Hepatocyte (in vitro differentiated cells): ENCODE results near the gene CDK14. TPM values are rescaled to one million over a fixed set of nuclear protein-coding genes. Genes with fewer than 3 reads are reported as not detected.
A peak's percentile ranks its signal among the peaks of the same experiment; 100 is the strongest.

ENCODE experiments used
- DNase-seq: peaks from one replicate; pipeline ENCODE4 v3.0.0-alpha.2; 2016; ENCODE audit warnings: low spot score
- H2AFZ ChIP-seq: fragments of 200-600 bp; sonication (generic); 2 replicates; pipeline ENCODE4 v1.6.0; 2016; ENCODE audit warnings: antibody characterized with exemption, mild to moderate bottlenecking
- H3K27ac ChIP-seq: fragments of 200-600 bp; sonication (generic); 2 replicates; pipeline ENCODE4 v1.5.1; 2016; ENCODE audit warnings: mild to moderate bottlenecking
- H3K27me3 ChIP-seq: fragments of 200-600 bp; sonication (generic); 2 replicates; pipeline ENCODE4 v1.6.1; 2016
- H3K36me3 ChIP-seq: fragments of 200-600 bp; sonication (generic); replicated peaks from 2 replicates; pipeline ENCODE4 v1.5.1; 2016; ENCODE audit warnings: low read depth; ENCODE audit not compliant: insufficient read depth
- H3K4me1 ChIP-seq: fragments of 200-600 bp; sonication (generic); 2 replicates; pipeline ENCODE4 v1.5.1; 2016; ENCODE audit warnings: mild to moderate bottlenecking, moderate library complexity; ENCODE audit not compliant: insufficient read depth
- H3K4me2 ChIP-seq: fragments of 200-600 bp; sonication (generic); 2 replicates; pipeline ENCODE4 v1.6.0; 2016
- H3K4me3 ChIP-seq: fragments of 200-600 bp; sonication (generic); 2 replicates; pipeline ENCODE4 v1.5.1; 2016; ENCODE audit warnings: mild to moderate bottlenecking
- H3K79me2 ChIP-seq: fragments of 200-600 bp; sonication (generic); 2 replicates; pipeline ENCODE4 v1.6.0; 2017; ENCODE audit warnings: mild to moderate bottlenecking
- H3K9me2 ChIP-seq: fragments of 200-600 bp; sonication (generic); replicated peaks from 2 replicates; pipeline ENCODE4 v1.6.0; 2017; ENCODE audit warnings: mild to moderate bottlenecking; ENCODE audit not compliant: insufficient read depth
- H3K9me3 ChIP-seq: fragments of 200-600 bp; sonication (generic); 2 replicates; pipeline ENCODE4 v1.5.1; 2016; ENCODE audit warnings: low read depth, mild to moderate bottlenecking
- H4K20me1 ChIP-seq: fragments of 200-600 bp; sonication (generic); 2 replicates; pipeline ENCODE4 v1.6.0; 2016; ENCODE audit warnings: mild to moderate bottlenecking; ENCODE audit not compliant: insufficient read depth, poor library complexity, severe bottlenecking
- CTCF ChIP-seq: fragments of 200-600 bp; sonication (generic); IDR thresholded peaks from 2 replicates; pipeline ENCODE4 v1.5.1; 2016; ENCODE audit warnings: antibody characterized with exemption, mild to moderate bottlenecking; ENCODE audit not compliant: poor library complexity
- EZH2 ChIP-seq: fragments of 200-600 bp; sonication (generic); IDR thresholded peaks from 2 replicates; pipeline ENCODE4 v1.6.1; 2016; ENCODE audit warnings: antibody characterized with exemption, mild to moderate bottlenecking, borderline replicate concordance
- EZH2phosphoT487 ChIP-seq: fragments of 200-600 bp; sonication (generic); IDR thresholded peaks from one replicate; pipeline ENCODE4 v1.6.1; 2018; ENCODE audit warnings: antibody characterized with exemption, mild to moderate bottlenecking, low read depth, moderate library complexity; ENCODE audit not compliant: unreplicated experiment, severe bottlenecking
- WGBS: methylation state at CpG from one replicate; pipeline ENCODE4 v1.1.6; 2016; ENCODE audit warnings: low lambda C conversion rate; ENCODE audit errors: missing lambda C conversion rate; 5-methylcytosine and 5-hydroxymethylcytosine counted together
- polyA plus RNA-seq: library from polyadenylated mRNA; unstranded; fragments of >200 nt; fragmentation: Nextera tagmentation; extraction: Ambion mirVana; gene quantifications from 2 replicates; pipeline ENCODE4 v1.2.1, GENCODE V29; 2016
- total RNA-seq: library from RNA; depleted of rRNA; stranded (reverse); fragments of >200 nt; gene quantifications from 2 replicates; pipeline ENCODE4 v1.2.3, GENCODE V29; 2014

Gene CDK14
- total and polyA plus RNA-seq, 2 experiments from 2014 or later, result 8.6 to 23.5 TPM

- Histone ChIP-seq H3K27ac (peak overlapping the region; percentile 38), H3K9me3 (no peaks in the 10 kb centered on the region), H3K36me3 (no peaks in the 10 kb centered on the region), H3K4me3 (no peak overlapping the region), H3K4me2 (no peak overlapping the region), H2AFZ (no peak overlapping the region), H4K20me1 (no peaks in the 10 kb centered on the region), H3K27me3 (no peaks in the 10 kb centered on the region), H3K9me2 (no peaks in the 10 kb centered on the region), H3K4me1 (peaks cover 6% of the 10 kb centered on the region), H3K79me2 (no peaks in the 10 kb centered on the region)
- peak; percentile 13 for DNase-seq
- TF ChIP-seq CTCF (no peak), EZH2 (no peak), EZH2phosphoT487 (no peak)
- WGBS, result 73% methylated on average over 4 of the region's 4 CpGs
These were observed 16.9 kb upstream of the CDK14 start for GRCh38 chr7:90579181-90579688.

- Histone ChIP-seq H3K27me3 (no peaks in the 10 kb centered on the region), H3K4me1 (no peaks in the 10 kb centered on the region), H4K20me1 (no peaks in the 10 kb centered on the region), H3K9me2 (no peaks in the 10 kb centered on the region), H3K36me3 (no peaks in the 10 kb centered on the region), H3K4me3 (no peak overlapping the region), H2AFZ (no peak overlapping the region), H3K79me2 (no peaks in the 10 kb centered on the region), H3K9me3 (no peaks in the 10 kb centered on the region), H3K4me2 (no peak overlapping the region), H3K27ac (no peak overlapping the region)
- 92% methylated on average over 3 of the region's 3 CpGs for WGBS
- TF ChIP-seq EZH2phosphoT487, result no peak
- no peak for TF ChIP-seq CTCF
- no peak for TF ChIP-seq EZH2
- DNase-seq, result no peak
These were observed 16.1 kb upstream of the CDK14 start for GRCh38 chr7:90580051-90580450.

GRCh38 chr7:90582164-90582563 lies 14.0 kb upstream of the CDK14 start:
- 81% methylated on average over 2 of the region's 2 CpGs for WGBS
- Histone ChIP-seq H3K9me3 (no peaks in the 10 kb centered on the region), H3K27ac (no peak overlapping the region), H3K79me2 (no peaks in the 10 kb centered on the region), H3K27me3 (no peaks in the 10 kb centered on the region), H3K36me3 (no peaks in the 10 kb centered on the region), H3K4me2 (no peak overlapping the region), H2AFZ (no peak overlapping the region), H3K4me1 (no peaks in the 10 kb centered on the region), H3K4me3 (no peak overlapping the region), H4K20me1 (no peaks in the 10 kb centered on the region), H3K9me2 (no peaks in the 10 kb centered on the region)
- no peak for DNase-seq
- no peak for TF ChIP-seq EZH2phosphoT487
- TF ChIP-seq CTCF, result no peak
- TF ChIP-seq EZH2, result no peak

GRCh38 chr7:90584378-90584777 lies 11.7 kb upstream of the CDK14 start:
- no peaks in the 10 kb centered on the region for H3K9me3 ChIP-seq
- H3K9me2 ChIP-seq, result no peaks in the 10 kb centered on the region
- H3K36me3 ChIP-seq, result no peaks in the 10 kb centered on the region
- H2AFZ ChIP-seq, result no peak overlapping the region
- WGBS, result 97% methylated on average over 1 of the region's 1 CpG
- H3K4me1 ChIP-seq, result no peaks in the 10 kb centered on the region
- no peak overlapping the region for H3K4me2 ChIP-seq
- no peaks in the 10 kb centered on the region for H4K20me1 ChIP-seq
- DNase-seq, result no peak
- H3K27ac ChIP-seq, result no peak overlapping the region
- no peaks in the 10 kb centered on the region for H3K79me2 ChIP-seq
- H3K4me3 ChIP-seq, result no peak overlapping the region
- no peaks in the 10 kb centered on the region for H3K27me3 ChIP-seq
- TF ChIP-seq CTCF (no peak), EZH2 (no peak), EZH2phosphoT487 (no peak)
